Stomach smooth muscle (tissue), 2 donors: Measurements from ENCODE around the gene DIP2B.

ENCODE experiments used
- H3K27ac ChIP-seq: one replicate; pipeline ENCODE4 v1.7.0; 2013; ENCODE audit warnings: mild to moderate bottlenecking, low read length, inconsistent platforms
- H3K27me3 ChIP-seq, 2 donors: one replicate each; pipeline ENCODE4 v1.7.0; 2013; ENCODE audit warnings: low read length in 2 of 2; ENCODE audit not compliant: insufficient read depth in 2 of 2, control insufficient read depth in 1 of 2
- H3K36me3 ChIP-seq, 2 donors: one replicate each; pipeline ENCODE4 v1.7.0; 2013; ENCODE audit warnings: low read length in 2 of 2; ENCODE audit not compliant: control insufficient read depth in 2 of 2, insufficient read depth in 2 of 2
- H3K4me1 ChIP-seq: one replicate; pipeline ENCODE4 v1.7.0; 2013; ENCODE audit warnings: low read length; ENCODE audit not compliant: control insufficient read depth, insufficient read depth
- H3K4me3 ChIP-seq, 2 donors: one replicate each; pipeline ENCODE4 v1.7.0; 2013; ENCODE audit warnings: low read length in 2 of 2
- H3K9ac ChIP-seq, 2 donors: one replicate each; pipeline ENCODE4 v1.7.0; 2013; ENCODE audit warnings: low read length in 2 of 2, mild to moderate bottlenecking in 1 of 2
- H3K9me3 ChIP-seq, 2 donors: one replicate each; pipeline ENCODE4 v1.7.0; 2013; ENCODE audit warnings: low read length in 2 of 2; ENCODE audit not compliant: control insufficient read depth in 2 of 2
- donor health status: healthy.
- donor health status: Pancreatic carcinoma.

The DIP2B gene

GRCh38 chr12:50732591-50732990 is 227.8 kb downstream of the DIP2B start:
- Histone ChIP-seq H3K36me3 (peaks cover 23 to 49% of the 10 kb centered on the region in 2 donors), H3K27ac (no peak overlapping the region), H3K27me3 (no peaks in the 10 kb centered on the region), H3K4me3 (no peak overlapping the region), H3K9me3 (no peaks in the 10 kb centered on the region), H3K4me1 (no peaks in the 10 kb centered on the region), H3K9ac (no peak overlapping the region)

- no peak overlapping the region for H3K27ac ChIP-seq
- H3K9me3 ChIP-seq = no peaks in the 10 kb centered on the region
- H3K36me3 ChIP-seq = peaks cover 23 to 42% of the 10 kb centered on the region in 2 donors
- no peaks in the 10 kb centered on the region for H3K4me1 ChIP-seq
- no peaks in the 10 kb centered on the region for H3K27me3 ChIP-seq
- H3K4me3 ChIP-seq = no peak overlapping the region
- no peak overlapping the region for H3K9ac ChIP-seq
Measured at GRCh38 chr12:50733706-50734105, 228.9 kb downstream of the DIP2B start.

- no peak overlapping the region for H3K9ac ChIP-seq
- no peaks in the 10 kb centered on the region for H3K27me3 ChIP-seq
- no peaks in the 10 kb centered on the region for H3K4me1 ChIP-seq
- no peak overlapping the region for H3K27ac ChIP-seq
- peaks cover 30 to 46% of the 10 kb centered on the region in 2 donors for H3K36me3 ChIP-seq
- no peak overlapping the region for H3K4me3 ChIP-seq
- no peaks in the 10 kb centered on the region for H3K9me3 ChIP-seq
Measured at GRCh38 chr12:50734409-50735263, 229.9 kb downstream of the DIP2B start.

GRCh38 chr12:50739611-50740010 is 234.8 kb downstream of the DIP2B start:
- no peak overlapping the region for H3K27ac ChIP-seq
- no peaks in the 10 kb centered on the region for H3K27me3 ChIP-seq
- no peak overlapping the region for H3K9ac ChIP-seq
- H3K4me3 ChIP-seq = no peak overlapping the region
- no peaks in the 10 kb centered on the region for H3K4me1 ChIP-seq
- H3K36me3 ChIP-seq = peaks cover 36 to 47% of the 10 kb centered on the region in 2 donors
- no peaks in the 10 kb centered on the region for H3K9me3 ChIP-seq

- H3K4me3 ChIP-seq = no peak overlapping the region
- H3K36me3 ChIP-seq = peaks cover 41 to 48% of the 10 kb centered on the region in 2 donors
- H3K4me1 ChIP-seq = no peaks in the 10 kb centered on the region
- no peak overlapping the region for H3K9ac ChIP-seq
- H3K27ac ChIP-seq = no peak overlapping the region
- H3K27me3 ChIP-seq = no peaks in the 10 kb centered on the region
- H3K9me3 ChIP-seq = no peaks in the 10 kb centered on the region
Measured at GRCh38 chr12:50740307-50740706, 235.5 kb downstream of the DIP2B start.

DNA sequence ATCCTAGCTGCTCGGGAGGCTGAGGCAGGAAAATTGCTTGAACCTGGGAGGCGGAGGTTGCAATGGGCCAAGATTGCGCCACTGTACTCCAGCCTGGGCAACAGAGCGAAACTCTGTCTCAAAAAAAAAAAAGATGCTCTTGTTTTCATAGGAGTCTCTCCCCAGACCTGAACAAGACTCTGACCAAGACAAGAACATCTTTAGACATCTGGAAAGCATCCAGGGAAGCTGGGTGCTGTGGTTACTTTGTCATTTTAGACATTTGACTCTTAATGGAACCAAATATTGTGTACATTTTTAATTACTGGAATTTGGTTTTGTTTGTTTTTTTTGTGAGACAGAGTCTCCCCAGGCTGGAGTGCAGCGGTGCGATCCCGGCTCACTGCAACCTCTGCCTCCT is 238.0 kb downstream of the DIP2B start:
- Histone ChIP-seq H3K36me3 (peaks cover 46 to 47% of the 10 kb centered on the region in 2 donors), H3K4me3 (no peak overlapping the region), H3K4me1 (no peaks in the 10 kb centered on the region), H3K27ac (no peak overlapping the region), H3K9me3 (no peaks in the 10 kb centered on the region), H3K9ac (no peak overlapping the region), H3K27me3 (no peaks in the 10 kb centered on the region)

DNA sequence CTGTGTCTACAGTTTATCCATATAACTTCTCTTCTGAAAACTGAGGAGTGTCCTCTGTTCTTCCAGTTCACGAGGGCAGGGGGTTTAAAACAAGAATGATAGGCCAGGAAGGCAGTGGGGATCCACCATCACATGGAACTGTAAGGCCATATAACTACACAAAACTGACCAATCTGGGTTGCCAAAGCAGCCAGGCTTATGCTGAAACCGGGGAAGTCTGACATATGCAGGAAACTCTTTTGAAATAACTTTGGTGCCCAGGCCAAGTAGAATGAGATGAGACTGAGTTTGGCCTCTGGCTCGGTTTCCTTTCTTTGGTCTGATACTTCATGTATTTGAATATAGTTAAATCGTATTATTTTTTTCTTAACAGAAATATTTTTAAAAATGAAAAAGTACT is 241.1 kb downstream of the DIP2B start:
- Histone ChIP-seq H3K9ac (no peak overlapping the region), H3K9me3 (no peaks in the 10 kb centered on the region), H3K27ac (no peak overlapping the region), H3K27me3 (no peaks in the 10 kb centered on the region), H3K4me1 (no peaks in the 10 kb centered on the region), H3K36me3 (peaks cover 35 to 39% of the 10 kb centered on the region in 2 donors), H3K4me3 (no peak overlapping the region)

DNA sequence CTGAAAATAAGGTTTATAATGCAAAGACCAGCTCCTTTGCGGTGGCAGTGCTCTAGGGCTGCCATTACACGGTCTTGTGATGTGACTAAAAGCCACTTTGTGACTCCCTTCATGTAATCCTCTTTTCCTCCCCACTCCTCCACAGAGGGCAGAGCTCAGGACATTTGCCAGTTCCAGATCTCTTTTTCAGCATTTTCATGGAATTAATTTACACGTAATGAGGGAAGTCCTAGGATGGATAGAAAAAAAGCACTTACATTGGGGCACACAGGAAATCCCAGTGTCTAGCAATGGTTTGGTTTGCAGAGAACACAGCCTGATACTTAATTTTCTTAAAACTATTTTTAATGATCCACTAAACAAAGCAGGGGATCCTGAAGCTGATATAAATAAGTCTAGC is 241.6 kb downstream of the DIP2B start:
- H3K36me3 ChIP-seq = peaks cover 30 to 34% of the 10 kb centered on the region in 2 donors
- no peak overlapping the region for H3K4me3 ChIP-seq
- no peaks in the 10 kb centered on the region for H3K4me1 ChIP-seq
- H3K9me3 ChIP-seq = no peaks in the 10 kb centered on the region
- no peak overlapping the region for H3K9ac ChIP-seq
- no peaks in the 10 kb centered on the region for H3K27me3 ChIP-seq
- H3K27ac ChIP-seq = no peak overlapping the region

- peaks cover 27 to 28% of the 10 kb centered on the region in 2 donors for H3K36me3 ChIP-seq
- H3K4me3 ChIP-seq = no peak overlapping the region
- no peak overlapping the region for H3K9ac ChIP-seq
- no peak overlapping the region for H3K27ac ChIP-seq
- no peaks in the 10 kb centered on the region for H3K4me1 ChIP-seq
- H3K27me3 ChIP-seq = no peaks in the 10 kb centered on the region
- no peaks in the 10 kb centered on the region for H3K9me3 ChIP-seq
Measured at GRCh38 chr12:50747817-50748216, 243.0 kb downstream of the DIP2B start.

- no peak overlapping the region for H3K4me3 ChIP-seq
- H3K27ac ChIP-seq = no peak overlapping the region
- peaks cover 19 to 28% of the 10 kb centered on the region in 2 donors for H3K36me3 ChIP-seq
- H3K4me1 ChIP-seq = no peaks in the 10 kb centered on the region
- no peaks in the 10 kb centered on the region for H3K9me3 ChIP-seq
- no peaks in the 10 kb centered on the region for H3K27me3 ChIP-seq
- no peak overlapping the region for H3K9ac ChIP-seq
Measured at GRCh38 chr12:50749459-50749882, 244.7 kb downstream of the DIP2B start.

GRCh38 chr12:50750366-50750765 is 245.6 kb downstream of the DIP2B start:
- no peaks in the 10 kb centered on the region for H3K4me1 ChIP-seq
- peaks cover 17 to 21% of the 10 kb centered on the region in 2 donors for H3K36me3 ChIP-seq
- H3K27ac ChIP-seq = no peak overlapping the region
- H3K27me3 ChIP-seq = no peaks in the 10 kb centered on the region
- H3K9ac ChIP-seq = no peak overlapping the region
- H3K9me3 ChIP-seq = no peaks in the 10 kb centered on the region
- H3K4me3 ChIP-seq = no peak overlapping the region
